Fibroblast of pulmonary artery (primary cell): ENCODE measurements around the gene DPP6.

Experiments used
- DNase-seq: peaks from one replicate; pipeline ENCODE4 v3.0.0-alpha.2; 2010; ENCODE audit warnings: low read depth
- H3K4me3 ChIP-seq: replicated peaks from 2 replicates; pipeline ENCODE4 v1.5.1; 2011; ENCODE audit warnings: low read depth, mild to moderate bottlenecking, control low read depth, low read length, moderate library complexity
- TF ChIP-seq, protein P1 (sequence below): IDR thresholded peaks from 2 replicates; pipeline ENCODE4 v1.5.1; 2011; ENCODE audit warnings: mild to moderate bottlenecking, control low read depth, low read length, inconsistent platforms; ENCODE audit errors: missing control alignments

DPP6 gene

DNA sequence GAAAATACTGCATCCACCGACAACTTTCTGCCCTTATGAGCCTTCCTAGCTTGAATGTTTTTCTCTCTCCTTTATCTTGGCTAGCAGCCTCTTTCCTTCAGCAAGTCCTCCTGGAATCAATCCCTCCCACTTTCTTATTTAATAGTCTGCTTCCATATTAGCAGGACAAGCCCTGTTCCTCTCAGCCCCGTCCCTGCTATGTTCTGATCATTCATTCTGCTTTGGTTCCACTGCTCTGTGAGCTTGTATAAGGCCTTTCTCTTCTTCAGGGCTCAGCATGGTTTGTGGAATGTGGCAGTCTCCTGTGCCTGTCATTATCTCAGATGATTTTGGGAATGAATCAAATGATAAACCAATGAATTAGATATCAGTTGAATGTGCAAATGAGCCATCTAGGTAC lies 420.1 kb downstream of the DPP6 start:
- TF ChIP-seq, protein P1, sequence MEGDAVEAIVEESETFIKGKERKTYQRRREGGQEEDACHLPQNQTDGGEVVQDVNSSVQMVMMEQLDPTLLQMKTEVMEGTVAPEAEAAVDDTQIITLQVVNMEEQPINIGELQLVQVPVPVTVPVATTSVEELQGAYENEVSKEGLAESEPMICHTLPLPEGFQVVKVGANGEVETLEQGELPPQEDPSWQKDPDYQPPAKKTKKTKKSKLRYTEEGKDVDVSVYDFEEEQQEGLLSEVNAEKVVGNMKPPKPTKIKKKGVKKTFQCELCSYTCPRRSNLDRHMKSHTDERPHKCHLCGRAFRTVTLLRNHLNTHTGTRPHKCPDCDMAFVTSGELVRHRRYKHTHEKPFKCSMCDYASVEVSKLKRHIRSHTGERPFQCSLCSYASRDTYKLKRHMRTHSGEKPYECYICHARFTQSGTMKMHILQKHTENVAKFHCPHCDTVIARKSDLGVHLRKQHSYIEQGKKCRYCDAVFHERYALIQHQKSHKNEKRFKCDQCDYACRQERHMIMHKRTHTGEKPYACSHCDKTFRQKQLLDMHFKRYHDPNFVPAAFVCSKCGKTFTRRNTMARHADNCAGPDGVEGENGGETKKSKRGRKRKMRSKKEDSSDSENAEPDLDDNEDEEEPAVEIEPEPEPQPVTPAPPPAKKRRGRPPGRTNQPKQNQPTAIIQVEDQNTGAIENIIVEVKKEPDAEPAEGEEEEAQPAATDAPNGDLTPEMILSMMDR: no peak
- no peak overlapping the region for H3K4me3 ChIP-seq
- no peak for DNase-seq

DNA sequence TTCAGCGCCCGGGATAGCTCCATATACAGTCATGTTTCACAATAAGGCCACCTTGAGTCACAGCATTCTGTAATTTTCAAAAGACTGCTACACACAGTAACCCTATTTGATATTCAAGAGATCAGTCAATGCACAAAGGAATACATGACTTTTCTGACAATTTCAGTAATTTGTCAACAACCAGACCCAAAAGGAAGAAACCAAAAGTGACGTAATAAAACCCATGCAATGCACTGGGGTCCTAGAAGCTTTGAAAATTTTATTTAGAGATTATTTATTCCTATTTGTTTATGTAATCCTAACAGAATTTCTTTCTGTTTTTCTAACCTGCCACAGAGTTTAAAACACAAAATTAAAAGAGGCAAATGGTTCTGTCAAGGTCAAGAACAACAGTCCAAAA lies 421.2 kb downstream of the DPP6 start:
- DNase-seq: no peak
- TF ChIP-seq, protein P1: no peak
- no peak overlapping the region for H3K4me3 ChIP-seq

DNA sequence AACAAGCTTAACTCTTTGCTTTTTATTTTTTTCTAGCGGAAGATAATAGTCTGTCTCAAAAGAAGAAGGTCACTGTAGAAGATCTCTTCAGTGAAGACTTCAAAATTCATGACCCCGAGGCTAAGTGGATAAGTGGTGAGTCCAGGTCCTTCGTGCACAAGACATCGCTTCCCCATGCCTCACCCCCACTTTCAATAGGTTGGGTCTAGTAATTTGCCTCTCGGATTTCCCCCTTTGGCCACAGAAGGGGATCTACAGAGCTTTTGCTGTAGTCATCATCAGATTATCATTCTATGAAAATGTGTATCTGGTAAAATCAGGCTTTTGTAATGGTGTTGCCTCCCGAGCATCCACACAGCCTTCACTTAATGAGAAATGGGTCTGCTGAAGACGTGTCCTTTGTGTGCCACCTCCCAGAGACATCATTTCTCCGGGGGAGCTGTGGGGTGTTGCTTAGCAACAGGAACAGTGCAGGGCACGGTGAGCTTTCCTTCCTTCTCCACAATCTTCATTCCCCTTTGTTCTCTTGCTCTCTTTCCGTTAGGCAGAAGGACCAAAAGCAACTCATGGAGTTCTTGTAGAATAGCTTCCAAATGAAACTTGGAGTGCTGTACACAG lies 422.8 kb downstream of the DPP6 start:
- TF ChIP-seq, protein P1: no peak
- DNase-seq: no peak
- H3K4me3 ChIP-seq: no peak overlapping the region

DNA sequence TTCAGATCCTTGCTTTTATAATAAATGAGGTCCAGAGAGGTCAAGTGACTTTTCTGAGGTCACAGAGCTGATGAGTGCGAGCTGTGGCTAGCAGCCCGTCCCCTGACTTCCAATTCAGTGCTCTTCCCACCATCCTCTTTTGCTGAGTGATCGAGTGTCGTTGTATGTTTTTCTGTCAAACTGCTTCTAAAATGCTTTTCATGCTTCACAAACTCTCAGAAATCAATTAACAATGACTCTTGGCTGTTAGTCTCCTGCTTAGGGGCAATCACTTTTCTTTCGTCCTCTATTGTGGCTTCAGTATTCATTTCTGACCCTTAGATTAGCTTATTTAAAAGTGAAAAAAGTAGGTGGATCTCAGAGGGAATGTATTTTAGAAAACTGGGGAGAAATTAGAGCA lies 423.7 kb downstream of the DPP6 start:
- TF ChIP-seq, protein P1: no peak
- no peak for DNase-seq
- H3K4me3 ChIP-seq: no peak overlapping the region

DNA sequence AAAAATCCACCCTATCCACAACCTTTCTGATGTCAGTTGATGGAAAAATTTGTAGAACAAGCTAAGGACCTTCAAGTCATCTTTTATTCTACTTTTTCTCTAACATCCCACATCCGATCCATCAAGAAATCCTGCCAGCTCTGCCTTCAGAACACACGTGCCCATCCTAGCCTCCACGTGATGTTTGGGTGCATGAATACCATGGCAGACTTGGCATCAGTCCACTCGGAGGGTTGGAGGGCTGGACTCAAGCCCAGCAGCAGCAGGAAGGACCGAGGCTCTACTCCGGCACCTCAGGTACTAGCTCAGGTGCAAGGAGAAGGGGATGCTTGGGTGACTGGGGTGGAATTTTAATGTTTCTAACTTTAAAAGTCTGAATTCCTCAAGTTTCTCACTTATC lies 428.6 kb downstream of the DPP6 start:
- TF ChIP-seq, protein P1: no peak

DNA sequence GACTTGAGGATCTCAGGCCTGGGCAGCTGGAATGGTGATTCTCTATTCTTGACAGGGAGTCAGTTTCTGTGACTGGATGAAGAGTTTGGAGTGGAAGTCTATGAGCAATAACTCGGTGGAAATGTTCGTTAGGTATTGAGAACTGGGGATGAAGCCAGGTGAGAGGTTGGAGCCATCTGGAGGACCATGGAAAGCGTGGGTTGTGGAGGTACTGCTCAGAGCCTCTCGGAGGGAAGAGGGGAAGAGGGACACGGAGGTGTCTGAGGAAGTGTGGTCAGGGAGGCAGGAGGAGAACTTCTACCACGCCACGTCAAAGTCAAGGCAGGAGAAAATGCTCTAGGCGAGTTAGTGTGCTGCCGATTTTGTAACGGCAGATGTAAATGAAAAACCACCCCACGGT lies 430.7 kb downstream of the DPP6 start:
- TF ChIP-seq, protein P1: no peak
- H3K4me3 ChIP-seq: no peak overlapping the region
- DNase-seq: no peak

More for the DNA sequence above, 428.6 kb downstream of the DPP6 start:
- no peak overlapping the region for H3K4me3 ChIP-seq
- DNase-seq: no peak

DNA sequence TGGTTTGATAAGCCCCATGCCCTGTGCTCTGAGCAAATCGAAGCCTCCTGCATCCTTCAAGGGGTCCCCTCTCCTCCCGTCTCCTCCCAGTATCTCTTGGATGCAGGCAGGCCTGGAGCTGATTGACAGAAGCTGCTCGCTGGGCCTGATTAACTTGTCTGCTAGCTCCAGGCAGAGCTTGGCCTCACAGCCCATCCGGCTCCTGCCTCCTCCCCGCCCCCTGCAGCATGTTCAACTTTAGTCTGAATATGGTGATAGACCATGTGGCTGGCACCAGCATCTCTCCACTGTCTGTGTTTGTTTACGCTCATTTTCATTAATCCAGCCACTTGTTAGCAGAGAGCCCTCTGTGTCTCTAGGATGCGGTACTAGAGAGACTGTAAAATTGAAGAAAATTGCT lies 432.2 kb downstream of the DPP6 start:
- H3K4me3 ChIP-seq: no peak overlapping the region

More for the DNA sequence above, 432.2 kb downstream of the DPP6 start:
- TF ChIP-seq, protein P1: no peak
- no peak for DNase-seq
